ENCODE data around the gene RSPO1.
A peak's percentile ranks its signal among the peaks of the same experiment; 100 is the strongest.
"Not testable (repeated sequence)": the region's sequence is repeated elsewhere in the genome, so short reads cannot be mapped to it uniquely, and the experiment has no call there.

RSPO1 gene

GRCh38 chr1:37634244-37634991 is at the start of gene RSPO1:
Gene RSPO1 (minus strand): TSS chr1:37634892. CDS start chr1:37629661, 5,231 bp downstream.
- DNase-seq (ENCODE audit: low read depth, low spot score), result peak; percentile 40

DNA sequence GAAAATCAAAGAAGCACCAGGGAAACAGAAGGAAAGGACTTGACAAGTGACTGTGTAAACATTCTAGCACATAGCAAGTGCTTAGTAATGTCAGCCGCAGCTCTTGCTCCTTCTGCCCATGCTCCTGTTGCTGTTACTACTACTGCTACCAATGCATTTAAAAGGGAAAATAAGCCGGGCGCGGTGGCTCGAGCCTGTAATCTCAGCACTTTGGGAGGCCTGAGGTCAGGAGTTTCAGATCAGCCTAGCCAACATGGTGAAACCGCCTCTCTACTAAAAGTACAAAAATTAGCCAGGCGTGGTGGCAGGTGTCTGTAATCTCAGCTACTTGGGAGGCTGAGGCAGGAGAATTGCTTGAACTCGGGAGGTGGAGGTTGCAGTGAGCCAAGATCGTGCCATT is 49.5 kb upstream of the RSPO1 start:
- DNase-seq (ENCODE audit: low read depth, low spot score), result not testable (repeated sequence)

DNA sequence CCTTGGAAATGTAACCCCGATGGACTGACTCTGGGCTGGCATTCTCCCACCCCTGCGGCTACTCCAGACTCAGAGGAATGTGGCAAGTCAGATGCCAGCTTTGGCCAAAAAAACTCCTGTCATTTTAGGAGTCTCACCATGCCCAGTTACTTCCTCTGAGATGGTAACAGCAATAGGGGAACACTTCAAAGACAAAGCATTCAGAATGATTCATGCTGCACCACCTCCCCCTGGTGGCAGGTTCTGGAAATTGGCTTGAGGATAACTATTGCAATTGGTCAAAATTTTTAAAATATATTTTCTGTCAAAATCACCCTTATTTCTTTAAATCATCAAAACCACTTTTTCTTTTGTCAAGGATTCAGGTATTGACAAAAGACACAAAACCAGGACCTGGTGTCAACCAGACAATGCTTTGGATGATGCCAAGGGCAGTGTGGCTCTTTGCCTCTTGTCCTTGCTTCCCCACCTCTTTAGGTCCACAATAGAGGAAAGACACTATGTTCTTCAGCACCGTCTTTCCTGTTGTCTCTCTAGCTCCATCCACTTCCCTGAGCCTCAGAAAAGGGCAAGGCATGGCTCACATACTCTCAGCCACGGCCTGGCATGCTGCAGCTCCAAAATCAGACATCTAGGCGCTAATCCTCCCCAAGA is 47.8 kb upstream of the RSPO1 start:
- peak; percentile 61 for DNase-seq (ENCODE audit: low read depth, low spot score)

DNA sequence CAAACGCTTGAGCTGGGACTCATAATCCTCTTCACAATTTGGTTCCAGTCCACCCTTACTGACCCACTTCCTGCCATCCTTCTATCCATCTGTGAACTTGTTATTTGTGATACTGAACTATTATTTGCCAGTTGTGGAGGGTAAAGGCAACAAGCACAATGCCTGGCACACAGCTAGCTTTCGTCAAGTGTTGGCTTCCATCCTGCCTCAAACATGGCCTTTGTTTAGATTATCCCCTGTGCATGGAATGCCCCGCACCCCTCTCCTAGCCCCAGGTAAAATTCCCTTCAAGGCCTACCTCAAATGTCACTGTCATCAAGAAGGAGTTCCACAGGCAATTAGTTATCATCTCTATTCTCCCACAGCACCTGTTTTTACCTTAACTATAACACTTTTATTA is 46.2 kb upstream of the RSPO1 start:
- DNase-seq (ENCODE audit: low read depth, low spot score), result no peak

DNA sequence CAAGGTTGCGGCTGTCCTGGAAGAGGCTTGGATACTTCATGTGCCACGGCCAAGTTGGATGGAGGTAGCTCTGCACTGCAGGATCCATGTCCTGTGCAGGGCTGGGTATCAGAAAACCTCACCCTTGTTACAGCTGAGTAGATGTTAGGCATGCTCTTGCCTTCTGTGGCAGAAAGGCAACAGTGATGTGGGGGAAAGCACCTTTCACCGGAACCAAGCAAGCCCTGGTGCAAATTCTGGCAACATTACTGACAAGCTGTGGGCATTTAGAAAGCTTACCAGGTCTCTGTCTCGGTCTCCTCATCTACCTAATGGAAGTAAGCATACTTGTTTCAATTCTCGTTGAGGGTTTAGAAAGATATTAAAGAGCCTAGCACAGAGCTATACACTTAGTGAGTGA is 43.1 kb upstream of the RSPO1 start:
- DNase-seq (ENCODE audit: low read depth, low spot score), result no peak

DNA sequence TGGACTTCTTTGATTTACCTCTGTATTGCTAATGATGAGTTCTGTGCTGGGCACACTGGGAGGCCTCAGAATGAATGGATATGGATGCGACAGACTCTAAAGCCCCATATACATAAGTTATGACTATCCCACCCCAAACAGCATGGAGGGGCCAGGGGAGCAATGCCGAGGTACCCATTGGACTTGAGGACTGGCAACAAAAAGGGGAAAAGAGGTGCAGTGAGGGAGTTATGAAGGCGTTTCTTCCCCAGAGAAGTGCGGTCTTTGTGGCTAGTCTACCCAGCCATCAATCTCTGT is 42.4 kb upstream of the RSPO1 start:
- DNase-seq (ENCODE audit: low read depth, low spot score), result no peak

- no peak for DNase-seq (ENCODE audit: low read depth, low spot score)
These were observed 41.8 kb upstream of the RSPO1 start for GRCh38 chr1:37676281-37677142.

DNA sequence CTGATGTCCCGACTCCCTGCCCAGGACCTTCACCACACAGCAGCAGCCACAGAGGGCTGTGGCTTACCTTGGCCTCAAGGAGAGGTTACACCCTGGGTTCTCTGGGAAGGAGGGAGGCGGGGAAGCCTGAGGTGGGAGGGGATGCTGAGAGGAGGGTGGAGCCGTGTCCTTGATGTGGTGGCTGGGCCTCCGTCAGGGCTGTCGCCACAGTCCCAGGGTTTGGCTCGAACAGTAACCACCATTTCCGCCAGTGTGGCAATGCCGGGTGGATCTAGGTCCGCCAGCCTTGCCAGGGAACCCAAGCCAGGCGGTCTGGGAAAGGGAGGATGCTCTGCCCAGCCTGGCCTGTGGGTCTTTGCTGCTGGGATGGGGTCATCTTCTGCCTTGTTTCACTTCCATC is 39.2 kb upstream of the RSPO1 start:
- DNase-seq (ENCODE audit: low read depth, low spot score), result peak; percentile 56

DNA sequence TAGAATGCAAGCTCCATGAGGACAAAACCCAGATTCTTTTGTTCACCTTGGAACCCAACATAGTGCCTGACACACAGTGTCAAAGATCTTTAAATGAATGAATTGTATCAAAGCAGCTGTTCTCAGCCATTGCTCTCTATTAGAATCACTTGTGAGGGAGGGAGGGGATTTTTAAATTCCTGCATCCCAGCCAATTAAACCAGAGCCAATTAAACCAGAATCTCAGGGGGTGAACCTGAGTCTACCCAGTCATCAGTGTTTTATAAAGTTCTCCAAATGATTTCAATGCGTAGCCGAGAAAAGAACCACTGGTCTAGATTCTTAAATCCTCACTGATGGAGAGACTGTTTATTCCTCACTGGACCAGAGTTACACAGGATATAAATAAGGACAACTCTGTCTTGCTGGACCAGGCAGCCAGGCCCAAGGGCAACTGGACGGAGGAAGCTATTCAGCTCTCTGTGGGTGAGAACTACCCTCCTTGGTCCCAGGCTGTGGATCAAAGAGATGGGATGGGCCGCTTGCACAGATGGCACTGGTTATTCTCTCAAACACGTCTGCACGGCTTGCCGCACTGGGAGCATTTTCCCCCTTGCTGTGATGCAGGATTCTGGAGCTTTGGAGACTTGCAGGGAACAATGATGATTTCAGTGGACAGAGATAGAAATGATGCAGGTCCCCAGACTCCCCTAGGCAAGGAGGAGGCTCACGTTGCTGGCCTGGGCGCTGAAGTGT is 37.6 kb upstream of the RSPO1 start:
- no peak for DNase-seq (ENCODE audit: low read depth, low spot score)

GRCh38 chr1:37671261-37671660 is 36.6 kb upstream of the RSPO1 start:
- no peak for DNase-seq (ENCODE audit: low read depth, low spot score)

DNA sequence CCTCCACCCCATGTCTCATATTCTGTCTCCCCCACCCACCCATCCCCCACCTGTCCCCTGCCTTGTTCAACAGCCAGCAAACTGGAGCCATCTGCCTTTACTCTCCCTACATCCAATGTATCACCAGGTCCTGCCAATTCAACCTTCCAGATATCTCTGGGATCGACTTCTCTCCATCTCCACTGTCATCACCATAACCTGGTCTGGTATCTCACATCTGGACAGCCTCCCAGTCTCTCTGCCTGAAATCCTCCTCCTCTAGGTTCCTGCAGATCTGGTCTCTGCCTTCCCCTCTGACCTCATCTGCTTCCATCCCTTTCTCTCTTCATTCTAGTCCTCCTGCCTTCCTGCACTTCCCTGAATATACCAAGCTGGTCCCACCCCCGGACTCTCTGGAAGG is 35.4 kb upstream of the RSPO1 start:
- DNase-seq (ENCODE audit: low read depth, low spot score), result no peak

DNA sequence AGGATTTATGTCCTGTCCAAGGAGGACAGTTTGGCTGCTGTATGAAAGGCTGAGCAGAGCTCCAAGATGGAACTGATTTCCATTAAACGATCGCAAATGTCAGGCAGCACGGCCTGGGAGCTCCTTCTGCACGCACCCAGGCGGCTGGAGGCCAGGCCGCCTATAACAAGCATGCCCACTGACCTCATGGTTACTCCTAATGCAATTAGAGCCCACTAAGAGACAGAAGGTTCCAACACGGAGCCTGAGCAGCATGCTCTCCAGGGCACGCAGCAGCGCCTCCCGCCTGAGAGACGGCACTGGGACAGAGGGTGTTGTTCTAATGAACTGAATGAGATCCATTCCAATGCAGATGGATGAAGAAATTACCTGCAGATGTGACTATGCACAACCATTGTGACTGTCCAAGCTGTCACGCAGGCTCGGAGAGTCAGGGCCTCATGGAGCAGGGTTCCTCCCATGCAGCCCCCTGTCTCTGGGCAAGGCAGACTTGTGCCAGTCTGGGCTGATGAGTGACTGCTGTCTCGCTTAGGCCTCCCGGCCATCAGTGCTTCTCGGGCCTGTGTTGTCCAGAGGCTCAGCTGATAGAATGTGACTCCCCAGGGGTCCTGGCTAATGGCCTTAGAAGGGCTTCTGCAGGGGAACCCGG is 32.5 kb upstream of the RSPO1 start:
- DNase-seq (ENCODE audit: low read depth, low spot score), result peak; percentile 12

- DNase-seq (ENCODE audit: low read depth, low spot score), result no peak
These were observed 31.7 kb upstream of the RSPO1 start for GRCh38 chr1:37666241-37666867.

GRCh38 chr1:37663426-37664000 is 28.8 kb upstream of the RSPO1 start:
- peak; percentile 39 for DNase-seq (ENCODE audit: low read depth, low spot score)

GRCh38 chr1:37662031-37662755 is 27.5 kb upstream of the RSPO1 start:
- DNase-seq (ENCODE audit: low read depth, low spot score), result no peak

- peak; percentile 77 for DNase-seq (ENCODE audit: low read depth, low spot score)
These were observed 26.7 kb upstream of the RSPO1 start for GRCh38 chr1:37661401-37661800.

DNA sequence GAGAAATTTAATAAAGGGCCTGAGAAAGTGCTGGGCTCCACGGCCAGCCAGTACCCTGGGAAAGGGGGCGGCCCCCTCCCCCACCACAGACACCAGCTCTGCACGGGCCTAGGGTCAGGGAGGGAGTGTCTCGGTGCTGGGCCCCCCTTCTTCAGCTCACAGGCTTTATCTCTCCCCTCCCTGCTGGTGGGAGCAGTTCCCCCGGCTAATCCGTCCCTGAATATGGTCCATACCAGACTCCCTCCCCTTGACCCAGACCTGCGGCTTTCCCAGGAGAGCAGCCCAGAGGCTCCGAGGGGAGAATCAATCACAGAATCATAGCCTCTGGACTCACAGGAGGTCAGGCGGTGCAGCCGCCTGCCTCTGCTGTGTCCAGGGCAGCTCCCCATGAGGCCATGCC is 26.0 kb upstream of the RSPO1 start:
- DNase-seq (ENCODE audit: low read depth, low spot score), result peak; percentile 20

GRCh38 chr1:37658486-37658885 is 23.8 kb upstream of the RSPO1 start:
- DNase-seq (ENCODE audit: low read depth, low spot score), result no peak

GRCh38 chr1:37657620-37658412 is 23.1 kb upstream of the RSPO1 start:
- DNase-seq (ENCODE audit: low read depth, low spot score), result no peak

Data from ELF-1 (cell line).